GM21576 (cell line): ENCODE results near the gene PEX10.

ENCODE experiments used
- ATAC-seq: cut with Tn5 transposase; IDR thresholded peaks from one replicate; pipeline ENCODE4 v1.9.1; 2021; ENCODE audit warnings: mild to moderate bottlenecking, moderate library complexity; ENCODE audit not compliant: unreplicated experiment

The PEX10 gene

DNA sequence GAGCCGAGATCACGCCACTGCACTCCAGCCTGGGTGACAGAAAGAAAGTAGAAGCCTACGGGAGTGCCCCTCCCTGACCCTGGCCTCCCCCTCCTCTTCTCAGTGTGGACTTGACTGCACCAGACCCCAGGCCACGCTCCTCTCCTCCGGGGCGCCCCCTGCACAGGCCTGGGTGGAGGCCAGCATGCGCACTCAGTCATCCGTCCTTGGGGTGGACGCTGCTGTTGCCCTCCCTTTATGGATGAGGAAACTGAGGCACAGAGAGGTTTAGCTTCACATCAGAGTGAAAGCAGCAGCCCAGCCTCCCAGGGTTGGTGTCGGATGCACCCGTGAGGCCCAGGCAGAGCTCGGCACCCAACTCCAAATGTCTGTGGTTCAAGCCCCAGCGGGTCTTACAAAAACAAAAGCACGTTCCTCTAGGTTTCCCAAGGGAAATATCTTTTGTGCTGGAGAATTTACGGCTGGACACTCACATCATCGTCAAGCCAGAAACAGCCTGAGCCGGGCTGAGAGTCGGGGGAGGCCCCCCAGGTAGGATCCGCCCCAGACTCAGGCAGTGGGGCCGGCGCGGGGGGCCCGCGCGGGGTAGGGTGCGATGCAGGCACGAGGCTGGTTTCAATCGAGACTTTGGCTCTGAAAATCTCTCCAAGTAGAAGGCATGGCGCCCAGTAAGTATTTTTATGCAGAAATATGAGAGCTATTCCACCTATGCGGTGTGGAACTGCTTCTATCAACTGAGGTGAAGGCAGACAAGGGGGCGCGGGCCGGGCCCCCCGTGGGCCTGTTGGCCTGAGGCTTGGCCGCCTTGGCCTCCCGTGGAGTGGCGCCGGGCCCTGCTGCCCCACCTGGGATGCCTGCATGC is 57.6 kb downstream of the PEX10 start:
- ATAC-seq, result no peak
